HepG2 (cell line): ENCODE results near the gene NMNAT1. TPM values are rescaled to one million over a fixed set of nuclear protein-coding genes. Genes with fewer than 3 reads are reported as not detected.
A peak's percentile ranks its signal among the peaks of the same experiment; 100 is the strongest.

Experiments
- DBP ChIP-seq: sonication (generic); formaldehyde crosslinking; IDR thresholded peaks from 2 replicates; pipeline ENCODE4 v1.4.0; 2020; ENCODE audit warnings: missing genetic modification reagents; ENCODE audit errors: not compliant biosample characterization
- GMEB2 ChIP-seq: IDR thresholded peaks from 2 replicates; pipeline ENCODE4 v1.6.1; 2016; ENCODE audit warnings: missing biosample characterization, missing genetic modification reagents, low read depth
- MEIS2 ChIP-seq: sonication (generic); formaldehyde crosslinking; IDR thresholded peaks from 2 replicates; pipeline ENCODE4 v1.9.0; 2021; ENCODE audit warnings: mild to moderate bottlenecking, missing genetic modification reagents
- POGZ ChIP-seq: sonication (generic); formaldehyde crosslinking; IDR thresholded peaks from 2 replicates; pipeline ENCODE4 v1.4.0; 2020; ENCODE audit warnings: mild to moderate bottlenecking, missing genetic modification reagents
- PREB ChIP-seq: sonication (generic); formaldehyde crosslinking; IDR thresholded peaks from 2 replicates; pipeline ENCODE4 v1.4.0; 2020; ENCODE audit warnings: missing genetic modification reagents
- SP4 ChIP-seq: sonication (generic); formaldehyde crosslinking; IDR thresholded peaks from 2 replicates; pipeline ENCODE4 v1.8.1; 2023; ENCODE audit warnings: mild to moderate bottlenecking, missing genetic modification reagents
- ZBTB33 ChIP-seq: sonication (generic); formaldehyde crosslinking; IDR thresholded peaks from 2 replicates; pipeline ENCODE4 v1.4.0; 2020; ENCODE audit warnings: missing genetic modification reagents
- ZNF160 ChIP-seq: sonication (generic); formaldehyde crosslinking; IDR thresholded peaks from 2 replicates; pipeline ENCODE4 v1.8.0; 2022; ENCODE audit warnings: mild to moderate bottlenecking, inconsistent platforms, missing genetic modification reagents
- ZNF614 ChIP-seq: IDR thresholded peaks from 2 replicates; pipeline ENCODE4 v1.6.1; 2018; ENCODE audit warnings: missing biosample characterization, missing genetic modification reagents, inconsistent platforms, borderline replicate concordance
- ZNF747 ChIP-seq: sonication (generic); formaldehyde crosslinking; IDR thresholded peaks from 2 replicates; pipeline ENCODE4 v1.8.1; 2023; ENCODE audit warnings: missing genetic modification reagents, mild to moderate bottlenecking, borderline replicate concordance
- ZSCAN5A ChIP-seq: sonication (generic); formaldehyde crosslinking; IDR thresholded peaks from 2 replicates; pipeline ENCODE4 v1.8.0; 2022; ENCODE audit warnings: mild to moderate bottlenecking, missing genetic modification reagents, borderline replicate concordance
- polyA plus RNA-seq, 8 experiments: library from polyadenylated mRNA; depleted of rRNA in 3 of 8; stranded (reverse) in 7 of 8; unstranded in 1 of 8; fragments of >200 nt; fragmentation: Illumina TruSeq in 4 of 8; extraction: Trizol in 4 of 8; gene quantifications; 2 replicates each; pipeline versions ENCODE4 v1.2.1 to v1.2.3, GENCODE V29; 2011 to 2016; ENCODE audit warnings: low read depth in 4 of 8, missing spikeins in 1 of 8, mixed read lengths in 1 of 8; ENCODE audit not compliant: insufficient read depth in 1 of 8
- total RNA-seq, 5 experiments: library from RNA; depleted of rRNA; stranded (reverse); fragments of >200 nt; fragmentation: Illumina TruSeq; extraction: Trizol; gene quantifications; 2 replicates each; pipeline ENCODE4 v1.2.3, GENCODE V29; 2016; ENCODE audit warnings: low read depth in 1 of 5
- TF ChIP-seq, protein P1 (sequence below): sonication (generic); formaldehyde crosslinking; IDR thresholded peaks from 2 replicates; pipeline ENCODE4 v1.4.0; 2020; ENCODE audit warnings: missing genetic modification reagents
- TF ChIP-seq, protein P2 (sequence below): sonication (generic); formaldehyde crosslinking; IDR thresholded peaks from 2 replicates; pipeline ENCODE4 v1.4.0; 2020; ENCODE audit warnings: missing genetic modification reagents

Gene NMNAT1
- total and polyA plus RNA-seq, 2 of the 13 experiments (the other 11 are each of a cell fraction or from before 2014, with no cell fraction given) = 5.6 to 12.2 TPM

DNA sequence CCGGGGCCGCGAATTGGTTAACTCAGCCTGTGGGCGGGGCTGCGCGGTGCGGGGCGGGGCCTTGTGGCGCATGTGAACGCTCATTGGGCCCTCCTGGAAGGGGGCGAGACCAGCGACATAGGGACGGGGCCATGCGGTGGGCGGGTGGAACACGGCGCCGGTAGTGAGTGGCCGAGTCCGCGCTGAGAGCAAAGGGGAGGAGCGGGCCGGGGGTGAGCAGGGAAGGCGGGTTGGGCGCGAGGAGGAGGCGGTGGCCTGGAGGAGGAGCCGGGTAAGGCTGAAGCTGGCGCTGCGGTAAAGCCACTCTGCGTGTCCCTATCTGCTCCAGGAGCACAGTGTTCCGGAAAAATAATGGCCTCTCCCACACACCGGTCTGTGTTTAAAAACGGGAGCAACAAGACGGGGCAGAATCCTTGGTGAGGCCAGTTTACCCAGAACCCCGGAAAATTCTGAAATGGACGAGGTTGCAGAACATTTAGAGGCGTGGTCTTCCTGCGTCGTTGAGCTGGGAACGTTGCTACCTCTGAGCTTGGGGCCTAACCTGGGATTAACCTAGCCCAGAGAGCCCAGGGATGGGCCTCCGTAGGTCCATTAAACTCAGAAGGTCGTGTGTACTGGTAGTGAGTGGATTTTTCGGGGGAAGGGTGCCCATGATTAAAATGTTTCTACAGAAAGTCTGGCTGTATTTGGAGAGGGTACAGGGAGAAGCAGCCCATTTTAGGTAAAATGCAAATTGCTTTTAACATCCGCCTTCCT, 32.7 kb upstream of the NMNAT1 start (continued):
- TF ChIP-seq ZNF614 (CRISPR knock-in tag) (0 out of 2 replicates have a peak, but pooled peaks have one; percentile 34), PREB (CRISPR knock-in tag) (no peak), SP4 (CRISPR knock-in tag) (peak; percentile 98), ZNF747 (CRISPR knock-in tag) (0 out of 2 replicates have a peak, but pooled peaks have one; percentile 44), MEIS2 (CRISPR knock-in tag) (no peak), DBP (peak; percentile 45), ZSCAN5A (CRISPR knock-in tag) (no peak), POGZ (CRISPR knock-in tag) (peak; percentile 78), ZNF160 (CRISPR knock-in tag) (no peak), GMEB2 (CRISPR knock-in tag) (no peak), ZBTB33 (CRISPR knock-in tag) (no peak)
- TF ChIP-seq, protein P1, sequence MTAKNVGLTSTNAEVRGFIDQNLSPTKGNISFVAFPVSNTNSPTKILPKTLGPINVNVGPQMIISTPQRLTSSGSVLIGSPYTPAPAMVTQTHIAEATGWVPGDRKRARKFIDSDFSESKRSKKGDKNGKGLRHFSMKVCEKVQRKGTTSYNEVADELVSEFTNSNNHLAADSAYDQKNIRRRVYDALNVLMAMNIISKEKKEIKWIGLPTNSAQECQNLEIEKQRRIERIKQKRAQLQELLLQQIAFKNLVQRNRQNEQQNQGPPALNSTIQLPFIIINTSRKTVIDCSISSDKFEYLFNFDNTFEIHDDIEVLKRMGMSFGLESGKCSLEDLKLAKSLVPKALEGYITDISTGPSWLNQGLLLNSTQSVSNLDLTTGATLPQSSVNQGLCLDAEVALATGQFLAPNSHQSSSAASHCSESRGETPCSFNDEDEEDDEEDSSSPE (CRISPR knock-in tag) = peak; percentile 44; the same call in 1 of the 2 replicates
- TF ChIP-seq, protein P2, sequence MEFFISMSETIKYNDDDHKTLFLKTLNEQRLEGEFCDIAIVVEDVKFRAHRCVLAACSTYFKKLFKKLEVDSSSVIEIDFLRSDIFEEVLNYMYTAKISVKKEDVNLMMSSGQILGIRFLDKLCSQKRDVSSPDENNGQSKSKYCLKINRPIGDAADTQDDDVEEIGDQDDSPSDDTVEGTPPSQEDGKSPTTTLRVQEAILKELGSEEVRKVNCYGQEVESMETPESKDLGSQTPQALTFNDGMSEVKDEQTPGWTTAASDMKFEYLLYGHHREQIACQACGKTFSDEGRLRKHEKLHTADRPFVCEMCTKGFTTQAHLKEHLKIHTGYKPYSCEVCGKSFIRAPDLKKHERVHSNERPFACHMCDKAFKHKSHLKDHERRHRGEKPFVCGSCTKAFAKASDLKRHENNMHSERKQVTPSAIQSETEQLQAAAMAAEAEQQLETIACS = no peak
